K562 (cell line): ENCODE results near the gene ALKBH3. TPM values are rescaled to one million over a fixed set of nuclear protein-coding genes. Genes with fewer than 3 reads are reported as not detected.

Experiments
- ARID3B ChIP-seq: fragments of 250-450 bp; sonication (Bioruptor Pico); IDR thresholded peaks from 2 replicates; pipeline ENCODE4 v1.4.0; 2020; ENCODE audit warnings: borderline replicate concordance
- CBX3 ChIP-seq, 2 experiments: IDR thresholded peaks; 1 replicate in 1 of 2; 2 replicates in 1 of 2; pipeline ENCODE4 v1.6.1; 2012; ENCODE audit warnings: inconsistent platforms in 2 of 2, low read length in 2 of 2, borderline replicate concordance in 1 of 2, control low read depth in 1 of 2
- CBX5 ChIP-seq: IDR thresholded peaks from 2 replicates; pipeline ENCODE4 v1.6.1; 2014; ENCODE audit warnings: low read depth, borderline replicate concordance
- E2F3 ChIP-seq: fragments of 250-450 bp; sonication (Bioruptor Pico); IDR thresholded peaks from 2 replicates; pipeline ENCODE4 v1.4.0; 2020; ENCODE audit warnings: mild to moderate bottlenecking
- E2F5 ChIP-seq: sonication (generic); formaldehyde crosslinking; IDR thresholded peaks from 2 replicates; pipeline ENCODE4 v1.8.0; 2022; ENCODE audit warnings: mild to moderate bottlenecking, missing genetic modification reagents
- ELF2 ChIP-seq: fragments of 250-450 bp; sonication (Bioruptor Pico); IDR thresholded peaks from 2 replicates; pipeline ENCODE4 v1.5.0; 2021; ENCODE audit warnings: mild to moderate bottlenecking
- ID3 ChIP-seq, 2 experiments: fragments of 250-450 bp in 1 of 2; fragments of 450-650 bp in 1 of 2; sonication (Bioruptor Pico) in 1 of 2; IDR thresholded peaks; 2 replicates each; pipeline versions ENCODE4 v1.6.1 to v1.8.0; 2016 to 2021; ENCODE audit warnings: mild to moderate bottlenecking in 2 of 2, moderate library complexity in 2 of 2, missing compliant biosample characterization in 1 of 2, missing genetic modification characterization in 1 of 2
- KHSRP ChIP-seq: fragments of 450-650 bp; IDR thresholded peaks from 2 replicates; pipeline ENCODE4 v1.6.1; 2017
- LARP7 ChIP-seq: fragments of 450-650 bp; IDR thresholded peaks from 2 replicates; pipeline ENCODE4 v1.6.1; 2016
- MAFG ChIP-seq: fragments of 450-650 bp; conservative IDR thresholded peaks from 2 replicates; pipeline ENCODE4 v1.6.1; 2016; ENCODE audit warnings: missing genetic modification characterization, missing compliant biosample characterization
- MEF2A ChIP-seq: IDR thresholded peaks from 2 replicates; pipeline ENCODE4 v1.6.1; 2011; ENCODE audit warnings: low read depth, mild to moderate bottlenecking, low read length, moderate library complexity; ENCODE audit not compliant: control insufficient read depth
- PRPF4 ChIP-seq: fragments of 200-400 bp; formaldehyde crosslinking; IDR thresholded peaks from one replicate; pipeline ENCODE4 v1.6.1; 2017; ENCODE audit warnings: low read length, low read depth, mild to moderate bottlenecking; ENCODE audit not compliant: insufficient read depth, poor library complexity, severe bottlenecking
- PURB ChIP-seq: sonication (generic); formaldehyde crosslinking; IDR thresholded peaks from 2 replicates; pipeline ENCODE4 v1.9.0; 2021; ENCODE audit warnings: low read depth, mild to moderate bottlenecking, missing genetic modification reagents
- SNRNP70 ChIP-seq: fragments of 200-400 bp; formaldehyde crosslinking; optimal IDR thresholded peaks from 2 replicates; pipeline ENCODE3; 2017; ENCODE audit warnings: low read depth, low read length
- TARDBP ChIP-seq: fragments of 450-650 bp; IDR thresholded peaks from 2 replicates; pipeline ENCODE4 v1.6.1; 2016
- TFAP4 ChIP-seq: sonication (generic); formaldehyde crosslinking; IDR thresholded peaks from 2 replicates; pipeline ENCODE4 v1.8.0; 2022; ENCODE audit warnings: missing genetic modification reagents, mild to moderate bottlenecking, moderate library complexity, borderline replicate concordance
- TRIM25 ChIP-seq: fragments of 450-650 bp; IDR thresholded peaks from 2 replicates; pipeline ENCODE4 v1.7.0; 2016; ENCODE audit warnings: borderline replicate concordance
- ZC3H8 ChIP-seq: fragments of 450-650 bp; IDR thresholded peaks from 2 replicates; pipeline ENCODE4 v1.6.1; 2017
- ZFP30 ChIP-seq: fragments of 250-450 bp; sonication (Bioruptor Pico); IDR thresholded peaks from 2 replicates; pipeline ENCODE4 v1.8.0; 2022; ENCODE audit warnings: moderate library complexity, mild to moderate bottlenecking, inconsistent platforms, borderline replicate concordance
- ZFPM2 ChIP-seq: fragments of 250-450 bp; sonication (Bioruptor Pico); IDR thresholded peaks from 2 replicates; pipeline ENCODE4 v1.5.1; 2022; ENCODE audit warnings: mild to moderate bottlenecking
- ZNF696 ChIP-seq: fragments of 250-450 bp; sonication (Bioruptor Pico); conservative IDR thresholded peaks from 2 replicates; pipeline ENCODE4 v1.4.0; 2020; ENCODE audit warnings: mild to moderate bottlenecking, moderate library complexity
- ZNF830 ChIP-seq: fragments of 250-450 bp; sonication (Bioruptor Pico); IDR thresholded peaks from 2 replicates; pipeline ENCODE4 v1.5.0; 2021; ENCODE audit warnings: mild to moderate bottlenecking
- polyA plus RNA-seq, 8 experiments: library from polyadenylated mRNA; depleted of rRNA in 4 of 8; stranded (reverse) in 5 of 8; unstranded in 3 of 8; fragments of >200 nt; fragmentation: Nextera tagmentation in 2 of 8; fragmentation: Illumina TruSeq in 1 of 8; extraction: Ambion mirVana in 2 of 8; extraction: Trizol in 1 of 8; gene quantifications; 2 replicates each; pipeline versions ENCODE4 v1.2.1 to v1.2.3, GENCODE V29; 2011 to 2014; ENCODE audit warnings: inconsistent platforms in 1 of 8, missing spikeins in 1 of 8
- total RNA-seq, 7 experiments: library from RNA; depleted of rRNA in 6 of 7; stranded (reverse); fragments of >200 nt in 6 of 7; fragmentation: Illumina TruSeq in 2 of 7; extraction: Trizol in 2 of 7; gene quantifications; 2 replicates each; pipeline versions ENCODE4 v1.2.1 to v1.2.3, GENCODE V29; 2011 to 2021; ENCODE audit warnings: low replicate concordance in 1 of 7

ALKBH3 gene
- total and polyA plus RNA-seq, 9 of the 15 experiments (the other 6 are each of a cell fraction or from before 2014, with no cell fraction given), result 16.0 to 49.9 (median 36.5) TPM

- TF ChIP-seq ID3 (CRISPR knock-in tag; IDR thresholded peaks at IDR 0.05) (peak; percentile 94), ID3 (tag; IDR thresholded peaks at IDR 0.05) (peak; percentile 100), ZFP30 (CRISPR knock-in tag) (0 out of 2 replicates have a peak, but pooled peaks have one; percentile 46), LARP7 (no peak), PURB (CRISPR knock-in tag) (no peak), CBX5 (no peak), ZC3H8 (no peak), TFAP4 (peak; percentile 42; the same call in 1 of the 2 replicates), ZFPM2 (peak; percentile 89; the same call in 1 of the 2 replicates), ELF2 (CRISPR knock-in tag) (no peak), MAFG (tag) (peak; percentile 68), PRPF4 (no peak), E2F5 (CRISPR knock-in tag) (no peak), ARID3B (peak; percentile 97; the same call in 1 of the 2 replicates), CBX3 (IDR thresholded peaks at IDR 0.05; ENCODE audit: borderline replicate concordance in 1 of 2, low read length in 2 of 2) (no peak; a peak in 1 of 3 replicates), SNRNP70 (no peak), TARDBP (peak; percentile 83; the same call in 1 of the 2 replicates), TRIM25 (no peak), KHSRP (peak; percentile 58), ZNF830 (CRISPR knock-in tag) (no peak; the same call in 1 of the 2 replicates), ZNF696 (CRISPR knock-in tag) (peak; percentile 87), E2F3 (CRISPR knock-in tag) (peak; percentile 84; the same call in 1 of the 2 replicates), MEF2A (no peak)
These were observed 72.0 kb downstream of the ALKBH3 start (continued) for GRCh38 chr11:43952401-43953342.
